Measurements from ENCODE around the gene CRNKL1. TPM values are rescaled to one million over a fixed set of nuclear protein-coding genes. Genes with fewer than 3 reads are reported as not detected.

CRNKL1 gene
- total and polyA plus RNA-seq, 4 donors: 5.0 to 16.2 (median 7.9) TPM

- Histone ChIP-seq H3K9me3 (ENCODE audit: control insufficient read depth in 4 of 4, low read length in 3 of 4) (no peaks in the 10 kb centered on the region), H3K36me3 (ENCODE audit: control insufficient read depth in 4 of 4, insufficient read depth in 3 of 4, low read depth in 1 of 4, low read length in 3 of 4) (no peaks in the 10 kb centered on the region), H3K4me1 (ENCODE audit: control insufficient read depth in 4 of 4, insufficient read depth in 4 of 4, low read length in 3 of 4) (no peaks in the 10 kb centered on the region), H3K9ac (ENCODE audit: low read depth in 1 of 2, low read length in 2 of 2) (no peak overlapping the region), H3K4me3 (ENCODE audit: low read depth in 1 of 3, low read length in 3 of 3) (no peak overlapping the region), H3K27ac (ENCODE audit: low read depth in 1 of 2, low read length in 2 of 2) (no peak overlapping the region), H3K27me3 (ENCODE audit: control insufficient read depth in 4 of 4, insufficient read depth in 4 of 4, low read length in 3 of 4) (no peaks in the 10 kb centered on the region)
- no peak for DNase-seq (ENCODE audit: low spot score)
- no peak for TF ChIP-seq FOXA1 (IDR thresholded peaks at IDR 0.05)
- TF ChIP-seq MAX (IDR thresholded peaks at IDR 0.05): no peak
- no peak for TF ChIP-seq CTCF (IDR thresholded peaks at IDR 0.05; ENCODE audit: low read depth, low read length, missing input control)
- TF ChIP-seq NR2F2 (IDR thresholded peaks at IDR 0.05): no peak
- no peak for TF ChIP-seq REST (IDR thresholded peaks at IDR 0.05)
- TF ChIP-seq FOXA2 (IDR thresholded peaks at IDR 0.05): no peak
- no peak for TF ChIP-seq ZBTB33 (IDR thresholded peaks at IDR 0.05)
- no peak for TF ChIP-seq ATF3 (IDR thresholded peaks at IDR 0.05)
- no peak for TF ChIP-seq EGR1 (IDR thresholded peaks at IDR 0.05; ENCODE audit: low read depth in 2 of 2)
- 87% methylated on average over 6 of the region's 6 CpGs for WGBS
Measured at GRCh38 chr20:20060234-20060998, 8.2 kb upstream of the CRNKL1 start.

- TF ChIP-seq GABPA (IDR thresholded peaks at IDR 0.05 in 1 of 2, conservative IDR thresholded peaks at IDR 0.05 in 1 of 2) (no peak), ZBTB33 (IDR thresholded peaks at IDR 0.05) (no peak)
- WGBS: 2% methylated on average over 13 of the region's 13 CpGs
- H3K9ac ChIP-seq (ENCODE audit: low read depth in 1 of 2, low read length in 2 of 2): peak overlapping the region; percentile 67 to 92
- H3K4me3 ChIP-seq (ENCODE audit: low read depth in 1 of 3, low read length in 3 of 3): peak overlapping the region; percentile 84 to 98 (median 91)
- no peak for DNase-seq (ENCODE audit: low spot score)
- peak overlapping the region; percentile 89 to 90 for H3K27ac ChIP-seq (ENCODE audit: low read depth in 1 of 2, low read length in 2 of 2)
- H3K36me3 ChIP-seq (ENCODE audit: control insufficient read depth in 4 of 4, insufficient read depth in 3 of 4, low read depth in 1 of 4, low read length in 3 of 4): peaks cover 0 to 34% (median 30%) of the 10 kb centered on the region in 4 donors
- no peaks in the 10 kb centered on the region for H3K9me3 ChIP-seq (ENCODE audit: control insufficient read depth in 4 of 4, low read length in 3 of 4)
- H3K4me1 ChIP-seq (ENCODE audit: control insufficient read depth in 4 of 4, insufficient read depth in 4 of 4, low read length in 3 of 4): peaks cover 2 to 11% (median 7%) of the 10 kb centered on the region in 4 donors
- H3K27me3 ChIP-seq (ENCODE audit: control insufficient read depth in 4 of 4, insufficient read depth in 4 of 4, low read length in 3 of 4): no peaks in the 10 kb centered on the region
Measured at GRCh38 chr20:20051767-20052073, 546 bp downstream of the CRNKL1 start.
